D721Med (cell line): Measurements from ENCODE around the gene ZGRF1.
"Not testable (repeated sequence)": the region's sequence is repeated elsewhere in the genome, so short reads cannot be mapped to it uniquely, and the experiment has no call there.

Experiments used
- DNase-seq: peaks from one replicate; pipeline ENCODE4 v3.0.0; 2011; ENCODE audit warnings: low spot score; ENCODE audit not compliant: insufficient read length
- FAIRE-seq: peaks from 2 replicates; lab custom pipeline; 2011; peaks lifted over from hg19 to GRCh38; lab: Jason Lieb, UNC
- TF ChIP-seq, protein P1 (sequence below): IDR thresholded peaks from 2 replicates; pipeline ENCODE4 v1.5.1; 2012; ENCODE audit warnings: mild to moderate bottlenecking, control low read depth; ENCODE audit not compliant: insufficient read depth; ENCODE audit errors: missing control alignments

Gene ZGRF1

DNA sequence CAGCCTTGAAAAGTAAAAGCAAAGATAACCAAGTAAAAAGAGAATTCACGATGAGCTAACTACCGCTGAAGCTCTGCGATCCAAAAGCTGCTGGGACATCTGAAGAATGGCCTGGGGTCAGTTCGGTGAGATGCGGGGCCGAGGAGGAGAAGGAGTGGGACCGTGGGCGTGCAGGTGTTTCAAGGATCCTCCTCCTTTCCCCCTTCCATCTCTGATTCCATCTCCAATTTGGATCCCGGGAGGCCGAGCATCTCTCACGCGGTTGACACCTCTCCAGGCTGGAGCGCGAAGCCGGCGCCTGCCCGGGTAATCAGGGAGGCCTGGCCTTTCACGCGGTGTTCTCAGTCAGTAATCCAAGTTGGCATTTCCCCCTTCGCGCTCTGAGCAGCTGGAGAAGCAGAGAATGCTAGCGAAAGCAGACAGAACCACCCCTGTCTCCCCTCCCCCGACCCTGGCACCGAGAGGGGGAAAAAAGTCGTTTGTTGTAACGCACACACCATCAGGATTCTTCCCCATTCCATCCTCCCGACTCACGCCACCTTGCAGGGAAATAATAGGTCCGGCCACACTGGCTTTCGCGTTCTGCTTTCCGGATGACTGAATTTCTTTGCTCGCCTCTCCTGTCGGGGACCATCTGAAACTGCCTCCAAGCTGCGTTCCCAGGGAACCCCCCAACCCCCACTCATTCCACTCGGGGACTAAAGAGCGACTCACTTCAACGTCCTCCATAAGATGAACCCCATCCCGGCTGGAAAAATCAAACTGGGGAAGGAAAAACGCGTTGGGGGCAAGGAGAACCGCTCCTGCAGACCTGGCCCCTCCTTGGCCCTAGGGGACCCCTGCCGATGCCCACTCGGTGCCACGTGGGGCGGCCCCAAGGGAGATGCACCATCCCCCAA is 127.2 kb downstream of the ZGRF1 start:
- TF ChIP-seq, protein P1, sequence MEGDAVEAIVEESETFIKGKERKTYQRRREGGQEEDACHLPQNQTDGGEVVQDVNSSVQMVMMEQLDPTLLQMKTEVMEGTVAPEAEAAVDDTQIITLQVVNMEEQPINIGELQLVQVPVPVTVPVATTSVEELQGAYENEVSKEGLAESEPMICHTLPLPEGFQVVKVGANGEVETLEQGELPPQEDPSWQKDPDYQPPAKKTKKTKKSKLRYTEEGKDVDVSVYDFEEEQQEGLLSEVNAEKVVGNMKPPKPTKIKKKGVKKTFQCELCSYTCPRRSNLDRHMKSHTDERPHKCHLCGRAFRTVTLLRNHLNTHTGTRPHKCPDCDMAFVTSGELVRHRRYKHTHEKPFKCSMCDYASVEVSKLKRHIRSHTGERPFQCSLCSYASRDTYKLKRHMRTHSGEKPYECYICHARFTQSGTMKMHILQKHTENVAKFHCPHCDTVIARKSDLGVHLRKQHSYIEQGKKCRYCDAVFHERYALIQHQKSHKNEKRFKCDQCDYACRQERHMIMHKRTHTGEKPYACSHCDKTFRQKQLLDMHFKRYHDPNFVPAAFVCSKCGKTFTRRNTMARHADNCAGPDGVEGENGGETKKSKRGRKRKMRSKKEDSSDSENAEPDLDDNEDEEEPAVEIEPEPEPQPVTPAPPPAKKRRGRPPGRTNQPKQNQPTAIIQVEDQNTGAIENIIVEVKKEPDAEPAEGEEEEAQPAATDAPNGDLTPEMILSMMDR = no peak
- DNase-seq (no peak), FAIRE-seq (no peak)

DNA sequence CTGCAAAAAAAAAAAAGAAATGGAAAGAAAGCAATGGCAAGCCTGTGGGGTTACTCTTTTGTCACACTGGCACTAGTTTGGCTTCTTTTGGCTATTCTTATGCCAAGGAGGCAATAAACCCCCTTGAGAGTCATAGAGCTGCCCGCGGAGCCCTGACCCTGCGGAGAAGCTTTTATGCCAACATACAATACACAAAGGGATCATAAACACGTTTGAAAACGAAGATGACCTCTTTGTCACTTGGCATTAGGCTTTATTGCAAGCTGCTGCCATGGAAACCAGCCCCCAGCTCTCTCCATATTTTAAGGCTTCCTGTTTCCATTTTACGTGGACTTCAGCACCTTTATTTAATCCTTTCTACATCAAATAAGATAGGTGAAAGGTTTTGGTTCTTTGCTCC is 128.4 kb downstream of the ZGRF1 start:
- no peak for DNase-seq
- TF ChIP-seq, protein P1 = no peak
- no peak for FAIRE-seq

DNA sequence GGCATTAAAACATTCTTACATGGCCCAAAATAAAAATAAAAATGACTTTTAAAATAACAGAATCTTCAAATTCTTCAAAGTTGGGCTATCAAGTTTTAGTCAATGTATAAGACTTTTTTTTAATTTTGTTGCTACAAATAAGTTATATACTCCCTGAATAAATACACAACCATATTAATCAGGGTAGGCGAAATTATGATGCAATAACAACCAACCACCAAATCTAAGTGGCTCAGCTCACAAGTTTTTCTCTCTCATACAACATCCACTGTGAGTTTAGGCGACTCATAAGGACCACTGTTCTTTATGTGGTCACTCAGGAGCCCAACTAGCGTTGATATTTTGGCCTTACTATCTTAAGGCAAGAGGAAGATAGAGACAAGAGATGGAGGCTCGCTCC is 131.9 kb downstream of the ZGRF1 start:
- TF ChIP-seq, protein P1 = no peak
- no peak for FAIRE-seq
- no peak for DNase-seq

DNA sequence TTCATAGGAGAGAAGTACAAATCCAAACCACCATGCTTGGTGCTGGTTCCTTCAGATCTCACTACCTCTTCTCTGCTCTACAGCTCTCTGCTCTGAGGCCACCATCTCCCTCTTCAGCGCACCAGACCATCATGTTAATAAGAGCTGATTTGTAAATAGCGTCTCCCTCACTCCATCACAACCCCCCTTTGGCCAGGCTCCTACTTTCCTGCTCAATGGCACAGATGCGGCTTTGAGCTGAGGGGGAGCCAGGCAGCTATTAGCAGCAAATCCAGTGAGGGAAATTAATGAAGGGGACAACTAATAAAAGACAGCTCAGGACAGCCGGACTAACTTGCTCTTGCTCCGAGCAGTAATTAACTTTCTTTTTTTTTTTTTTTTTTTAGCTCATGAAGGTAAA is 133.8 kb downstream of the ZGRF1 start:
- TF ChIP-seq, protein P1 = no peak
- DNase-seq (no peak), FAIRE-seq (no peak)

DNA sequence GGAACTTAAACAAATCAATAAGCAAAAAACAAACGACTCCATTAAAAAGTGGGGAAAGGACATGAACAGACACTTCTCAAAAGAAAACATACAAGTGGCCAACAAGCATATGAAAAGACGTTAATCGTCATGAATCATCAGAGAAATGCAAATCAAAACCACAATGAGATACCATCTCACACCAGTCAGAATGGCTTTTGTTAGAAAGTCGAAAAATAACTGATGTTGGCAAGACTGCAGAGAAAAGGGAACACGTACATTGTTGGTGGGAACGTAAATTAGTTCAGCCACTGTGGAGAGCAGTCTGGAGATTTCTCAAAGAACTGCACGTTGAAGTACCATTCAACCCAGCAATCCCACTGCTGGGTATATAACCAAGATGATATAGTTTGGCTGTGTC is 144.4 kb downstream of the ZGRF1 start:
- TF ChIP-seq, protein P1 = no peak
- no peak for FAIRE-seq
- no peak for DNase-seq

DNA sequence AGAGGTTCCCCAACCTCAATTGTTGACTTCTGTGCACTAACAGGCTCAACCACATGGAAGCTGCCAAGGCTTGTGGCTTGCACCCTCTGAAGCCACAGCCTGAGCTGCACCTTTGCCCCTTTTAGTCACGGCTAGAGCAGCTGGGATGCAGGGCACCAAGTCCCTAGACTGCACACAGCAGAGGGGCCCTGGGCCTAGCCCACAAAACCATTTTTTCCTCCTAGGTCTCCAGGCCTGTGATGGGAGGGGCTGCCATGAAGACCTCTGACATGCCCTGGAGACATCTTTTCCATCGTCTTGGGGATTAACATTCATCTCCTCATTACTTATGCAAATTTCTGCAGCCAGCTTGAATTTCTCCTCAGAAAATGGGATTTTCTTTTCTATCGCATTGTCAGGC is 145.9 kb downstream of the ZGRF1 start:
- FAIRE-seq = not testable (repeated sequence)

More for the DNA sequence above, 145.9 kb downstream of the ZGRF1 start:
- DNase-seq = not testable (repeated sequence)
